ENCODE data around the gene ELMO1.

The ELMO1 gene

DNA sequence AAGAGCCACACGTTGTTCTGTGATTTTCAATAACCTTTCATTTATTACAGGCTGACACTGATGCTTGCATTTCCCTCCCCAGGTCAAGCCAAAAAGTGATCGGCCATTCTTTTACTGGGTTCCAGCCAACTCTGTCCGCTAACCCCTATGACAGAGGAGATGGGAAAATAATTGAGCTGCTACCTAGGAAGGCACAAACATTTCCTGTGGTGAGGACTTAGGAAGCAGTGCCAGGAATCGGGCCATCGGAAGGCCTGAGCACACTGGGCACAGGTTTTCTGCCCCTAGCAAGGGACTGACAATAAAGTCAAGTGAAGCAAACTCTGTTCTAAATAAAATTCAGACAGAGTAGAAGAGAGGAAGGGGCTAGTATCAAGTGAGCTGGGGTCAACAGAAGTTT is 411.4 kb downstream of the ELMO1 start:
- no peak for DNase-seq

DNA sequence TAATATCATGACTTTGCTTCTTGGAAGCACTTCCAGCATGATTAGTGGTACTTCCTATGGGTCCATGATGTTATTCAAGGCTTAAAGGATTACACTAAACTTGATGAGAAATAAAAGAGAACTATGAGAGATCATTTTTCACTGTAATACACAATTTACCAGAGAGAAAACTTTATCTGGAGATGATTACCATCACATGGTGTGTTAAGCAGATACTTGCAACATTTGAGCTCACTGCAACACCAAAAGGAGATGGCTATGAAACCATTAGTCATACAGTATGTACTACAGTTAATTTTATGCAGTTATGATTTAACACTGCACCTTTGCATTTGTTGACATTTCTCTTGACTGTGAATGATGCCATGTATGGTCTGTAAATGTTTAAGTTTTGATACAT is 413.0 kb downstream of the ELMO1 start:
- DNase-seq: peak; percentile 5

DNA sequence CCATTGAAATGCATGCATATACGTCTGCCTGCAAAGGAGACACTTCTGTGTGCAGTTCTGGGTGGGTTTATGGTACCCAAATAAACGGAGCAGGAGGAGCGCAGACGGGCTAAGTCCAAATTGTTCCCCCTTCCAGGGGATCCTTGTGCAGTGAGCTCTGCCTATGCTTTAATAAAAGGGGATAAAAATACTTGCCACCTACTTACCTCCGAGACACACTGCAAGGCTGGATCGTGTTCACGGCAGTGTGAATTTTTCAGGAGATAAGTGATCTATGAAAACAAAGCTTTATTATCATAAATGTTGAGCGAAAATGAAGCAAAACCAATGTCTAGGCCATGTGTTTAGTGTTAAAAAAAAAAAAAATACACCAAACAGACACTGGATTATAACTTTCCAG is 415.5 kb downstream of the ELMO1 start:
- DNase-seq: no peak

DNA sequence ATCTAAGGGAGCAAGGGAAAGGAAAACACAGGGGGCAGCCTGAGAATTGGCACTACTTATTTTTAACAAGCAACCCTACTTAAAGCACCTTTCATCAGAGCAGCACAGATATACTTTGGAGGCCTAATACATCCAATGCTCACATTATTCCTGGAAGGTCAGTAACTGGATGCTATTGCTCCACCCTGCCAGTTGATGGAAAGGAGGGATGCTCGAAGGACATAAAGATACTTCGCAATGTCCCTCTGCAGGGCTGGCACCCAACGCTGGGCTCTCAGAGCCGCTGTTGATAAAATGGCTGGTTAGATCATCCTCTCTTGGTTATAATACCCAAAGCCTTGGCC is 416.4 kb downstream of the ELMO1 start:
- DNase-seq: no peak

DNA sequence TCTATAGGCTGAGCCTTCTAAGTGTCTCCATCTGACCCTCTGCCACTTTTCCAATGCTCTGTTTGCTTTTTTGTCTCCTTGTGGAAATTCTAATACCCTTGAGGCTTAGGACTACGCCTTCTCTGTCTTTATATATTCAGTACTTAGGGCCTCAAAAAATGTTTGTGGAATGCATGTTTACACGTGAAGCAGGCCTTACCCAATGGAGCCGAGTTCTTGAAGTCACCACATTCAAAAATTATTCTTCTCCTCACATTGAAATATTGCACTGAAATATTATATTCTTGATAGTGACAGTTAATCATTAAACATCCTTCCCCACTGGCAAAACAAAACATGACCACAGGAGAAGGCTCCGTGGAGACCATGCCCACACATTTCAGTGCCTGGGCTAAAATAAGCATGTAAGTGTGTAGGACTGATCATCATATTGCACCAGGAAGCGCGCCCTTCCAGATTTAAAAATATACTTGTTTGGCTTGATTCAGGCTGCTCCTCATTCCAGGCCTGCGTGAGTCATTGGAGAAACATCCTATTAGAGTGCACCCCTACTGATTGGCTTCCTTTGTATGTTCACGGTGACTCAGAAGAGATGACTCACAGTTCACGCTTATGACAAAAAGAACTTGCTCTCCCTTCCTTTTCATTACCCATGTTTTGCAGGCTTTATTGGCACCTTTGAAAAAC is 416.9 kb downstream of the ELMO1 start:
- peak; percentile 99 for DNase-seq

DNA sequence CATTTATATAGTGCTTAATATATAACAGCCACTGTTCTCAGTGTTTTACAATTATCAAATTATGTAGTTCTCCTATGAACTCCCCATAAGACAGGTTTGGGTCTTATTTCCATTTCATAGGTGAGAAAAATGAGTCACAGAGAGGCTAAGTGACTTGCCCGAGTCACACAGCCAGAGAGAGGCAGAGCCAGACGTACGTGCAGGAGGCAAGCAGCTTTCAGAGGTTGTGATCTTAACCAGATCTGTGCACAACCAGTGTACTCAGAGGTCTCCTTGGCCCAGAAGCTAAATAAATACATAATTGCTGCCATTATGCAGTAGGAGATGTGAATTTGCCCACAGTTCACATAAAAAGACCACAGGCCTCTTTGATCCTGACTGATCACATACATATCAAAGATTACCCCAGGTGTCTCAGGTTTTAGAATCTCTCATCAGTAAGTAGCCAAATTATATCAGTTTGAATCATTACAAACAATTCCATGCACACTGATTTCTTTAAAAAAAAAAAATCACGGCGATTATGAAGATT is 419.7 kb downstream of the ELMO1 start:
- DNase-seq: no peak

DNA sequence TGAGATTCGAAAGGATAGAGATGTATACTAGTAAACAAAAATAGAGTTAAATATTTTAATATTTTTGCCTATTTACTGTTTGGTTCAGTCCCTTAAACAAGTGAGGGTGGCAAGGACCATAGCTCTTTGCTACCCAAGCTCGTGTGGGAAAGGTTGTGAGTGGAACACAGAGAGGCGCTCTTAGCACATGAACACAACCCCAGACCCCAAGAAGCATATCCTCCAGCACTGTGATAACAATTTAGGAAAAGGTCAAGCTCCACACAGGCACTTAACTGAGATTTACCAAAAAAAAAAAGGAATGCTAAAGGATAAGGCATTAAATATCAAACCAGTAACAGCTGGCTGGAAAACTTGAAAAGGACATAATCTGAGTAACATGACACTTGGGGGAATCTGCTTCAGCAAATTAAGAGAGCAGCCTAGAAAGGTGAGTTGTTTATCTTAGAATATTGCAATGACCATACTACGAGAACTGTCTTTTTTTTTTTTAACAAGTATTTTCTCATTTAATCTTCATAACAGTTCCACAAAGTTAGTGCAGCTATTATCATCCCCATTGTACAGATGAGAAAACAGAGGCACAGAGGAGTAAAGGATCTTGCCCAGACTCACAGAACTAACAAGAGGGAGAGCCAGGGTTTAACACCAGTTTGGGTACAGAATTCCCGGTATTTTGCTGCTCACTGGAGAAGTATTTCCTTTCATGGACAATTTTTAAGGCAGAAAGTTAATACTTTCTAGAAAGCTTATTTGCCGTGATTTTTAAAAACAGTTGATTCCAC is 420.9 kb downstream of the ELMO1 start:
- no peak for DNase-seq

DNA sequence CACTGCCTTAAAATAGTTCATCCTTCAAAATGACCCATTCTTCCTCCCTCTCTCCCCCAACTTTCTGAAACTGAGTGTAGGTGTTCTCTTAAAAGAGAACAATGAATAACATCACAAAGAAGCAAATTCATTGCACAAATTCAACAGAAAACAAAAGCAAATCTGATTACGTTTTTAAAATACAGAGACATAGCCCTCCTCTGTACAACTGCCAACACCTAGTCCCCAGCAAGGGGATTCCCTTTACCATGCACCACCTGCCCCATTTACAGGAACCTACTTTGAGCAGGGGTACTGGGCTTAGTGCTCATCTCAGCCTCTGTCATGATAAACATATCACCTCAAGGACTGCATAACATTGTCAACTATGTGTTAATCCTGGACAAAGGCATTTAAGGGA is 421.6 kb downstream of the ELMO1 start:
- DNase-seq: no peak

DNA sequence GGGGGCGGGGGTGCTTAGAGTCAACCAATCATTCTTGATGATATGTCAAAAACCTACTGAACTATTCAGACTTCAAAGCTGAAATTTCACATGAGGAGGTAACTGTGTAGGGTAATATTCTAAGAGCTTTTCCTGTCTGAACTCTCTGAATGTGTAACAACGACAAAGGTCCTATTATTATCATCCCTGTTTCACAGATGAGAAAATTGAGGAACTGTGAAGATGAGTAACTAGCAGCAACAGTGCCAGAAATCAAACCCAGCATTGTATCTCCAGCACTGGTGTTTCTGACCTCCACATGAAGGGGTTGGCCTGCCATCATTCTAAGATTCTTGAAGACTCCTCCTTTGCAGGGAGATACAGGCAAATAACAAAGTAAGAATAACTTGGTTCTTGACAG is 429.7 kb downstream of the ELMO1 start:
- DNase-seq: no peak

DNA sequence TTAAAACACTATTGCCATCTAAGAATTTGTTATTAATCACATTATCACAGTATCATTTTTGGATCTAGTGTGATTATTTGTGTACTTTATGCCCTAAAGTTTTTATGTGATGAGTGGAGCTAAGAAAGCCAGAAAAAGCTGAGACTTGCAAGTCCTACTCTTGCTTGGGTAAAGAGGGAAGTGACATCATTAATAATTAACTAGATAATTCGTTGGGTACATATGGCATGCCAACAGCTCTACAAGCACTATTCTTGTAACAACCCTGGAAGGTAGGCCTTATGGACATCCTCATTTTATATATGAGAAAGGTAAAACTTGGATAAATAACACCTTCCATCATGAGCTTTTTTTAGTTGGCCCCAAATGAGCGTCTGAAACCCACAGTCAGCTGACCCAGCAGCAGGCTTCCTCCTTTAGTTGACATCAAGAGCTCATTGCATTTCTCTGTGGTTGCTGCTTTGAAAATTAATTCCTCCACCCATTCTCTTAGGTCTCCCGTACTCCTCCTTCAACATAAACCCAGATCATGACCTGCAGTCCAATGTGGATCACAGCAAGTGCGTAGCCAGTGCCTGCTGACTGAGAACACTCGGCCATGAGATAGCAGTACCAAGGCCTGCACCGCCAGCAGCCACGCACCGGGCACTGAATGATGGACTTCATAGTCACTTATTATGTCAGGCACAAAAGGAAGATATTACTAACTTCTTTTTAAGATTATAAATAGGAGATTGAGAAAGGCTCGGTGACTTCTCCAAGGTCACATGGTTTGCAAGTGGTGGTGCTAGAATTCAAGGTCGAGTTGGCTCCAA is 432.4 kb downstream of the ELMO1 start:
- no peak for DNase-seq

DNA sequence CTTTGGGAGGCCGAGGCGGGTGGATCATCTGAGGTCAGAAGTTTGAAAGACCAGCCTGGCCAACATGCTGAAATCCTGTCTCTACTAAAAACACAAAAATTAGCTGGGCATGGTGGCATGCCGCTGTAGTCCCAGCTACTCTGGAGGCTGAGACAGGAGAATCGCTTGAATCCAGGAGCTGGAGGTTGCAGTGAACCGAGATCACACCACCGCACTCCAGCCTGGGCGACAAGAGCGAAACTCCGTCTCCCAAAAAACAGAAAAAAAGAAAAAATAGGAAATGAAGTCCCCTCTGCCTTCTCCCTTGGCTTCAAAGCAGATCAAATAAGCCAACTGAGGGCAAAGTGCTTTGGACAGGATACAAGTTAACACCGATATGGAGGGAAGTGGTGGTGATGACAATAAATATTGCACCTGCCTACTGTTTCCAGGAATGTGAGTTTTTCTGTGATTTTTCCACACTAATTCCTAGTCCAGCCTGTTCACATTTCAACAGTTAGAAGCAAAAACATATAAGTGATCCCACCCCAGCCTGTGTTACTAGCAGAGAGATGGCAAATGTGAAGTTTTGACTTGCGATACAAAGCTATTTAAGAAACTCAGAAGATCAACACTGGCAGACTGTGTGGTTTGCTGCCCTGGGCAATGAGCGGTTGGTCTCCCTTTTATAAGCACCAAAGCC is 433.2 kb downstream of the ELMO1 start:
- DNase-seq: no peak

DNA sequence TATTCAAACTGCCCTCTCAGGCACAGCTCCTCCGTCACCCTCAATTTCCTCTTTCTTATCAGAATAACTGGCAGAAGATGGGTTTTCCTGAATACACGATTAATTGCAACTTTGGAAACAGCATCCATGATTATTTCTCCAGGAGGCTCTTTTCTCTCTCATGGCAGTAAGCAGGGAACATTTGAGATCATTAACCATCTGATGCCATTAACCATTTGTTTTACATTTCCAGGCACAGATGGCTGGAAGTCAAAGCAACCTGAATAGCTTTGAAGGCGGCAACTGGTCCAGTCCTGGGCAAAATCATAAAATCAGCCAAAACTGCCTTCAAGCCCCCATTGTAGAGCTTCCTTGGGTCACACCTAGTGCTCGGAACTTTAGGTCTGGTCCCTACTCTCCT is 434.9 kb downstream of the ELMO1 start:
- DNase-seq: no peak

DNA sequence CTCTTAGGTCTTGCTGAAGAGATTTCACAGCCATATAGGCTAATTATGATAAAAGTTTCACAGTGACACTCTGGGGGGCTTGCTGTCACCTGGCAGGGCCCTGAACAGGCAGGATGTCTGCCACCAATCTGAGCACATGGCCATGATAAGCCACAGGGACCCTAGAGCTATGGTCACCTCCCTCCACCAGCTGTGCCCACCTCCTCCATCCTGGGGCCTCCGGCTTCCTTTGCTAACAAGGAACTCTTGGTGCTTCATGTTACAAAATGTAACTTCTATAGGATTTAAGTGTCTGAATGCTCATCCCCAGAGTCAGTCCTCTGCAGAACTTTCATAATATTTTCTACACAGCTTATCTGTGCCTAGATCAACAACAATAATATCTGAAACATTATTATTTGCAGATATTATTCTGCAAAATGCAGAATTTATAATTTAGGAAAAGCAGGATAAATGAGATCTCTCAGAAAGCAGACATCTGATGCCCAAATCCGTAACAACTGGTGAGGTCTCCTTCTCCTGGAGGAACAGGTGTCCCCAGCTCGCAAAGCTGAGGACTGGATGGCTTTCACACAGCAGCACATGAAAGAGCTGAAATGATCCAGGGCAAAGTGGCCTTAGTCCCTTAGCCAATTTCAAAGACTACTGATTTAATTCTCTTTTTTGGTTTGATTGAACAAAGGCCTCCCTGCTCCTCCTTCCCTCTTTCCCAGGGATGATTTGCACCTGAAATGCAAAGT is 437.3 kb downstream of the ELMO1 start:
- no peak for DNase-seq

DNA sequence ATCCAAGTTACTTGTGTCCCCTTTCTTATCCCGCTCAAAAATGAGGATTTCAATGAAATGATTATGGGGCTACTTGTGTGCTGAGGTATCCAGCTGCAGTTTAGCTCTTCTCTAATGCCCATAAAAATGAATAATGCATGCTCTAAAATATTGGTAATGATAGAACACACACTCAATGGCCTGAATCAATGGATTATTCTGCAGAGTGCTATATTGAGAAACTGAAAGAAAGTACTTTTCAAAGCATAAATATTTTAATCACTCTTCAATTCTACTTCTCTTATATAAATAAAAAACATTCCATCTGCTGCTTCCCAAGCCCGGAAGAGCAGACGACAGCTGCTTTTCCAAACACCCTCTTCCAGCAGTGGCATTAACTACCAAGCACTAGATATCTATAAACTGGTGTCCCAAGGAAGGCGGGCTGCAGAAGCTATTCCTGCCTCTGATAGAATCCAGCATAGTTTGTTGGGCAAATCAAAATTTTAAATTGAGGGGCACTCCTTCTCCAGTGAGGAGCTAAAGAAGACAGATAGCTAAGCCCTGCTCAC is 439.5 kb downstream of the ELMO1 start:
- no peak for DNase-seq

DNA sequence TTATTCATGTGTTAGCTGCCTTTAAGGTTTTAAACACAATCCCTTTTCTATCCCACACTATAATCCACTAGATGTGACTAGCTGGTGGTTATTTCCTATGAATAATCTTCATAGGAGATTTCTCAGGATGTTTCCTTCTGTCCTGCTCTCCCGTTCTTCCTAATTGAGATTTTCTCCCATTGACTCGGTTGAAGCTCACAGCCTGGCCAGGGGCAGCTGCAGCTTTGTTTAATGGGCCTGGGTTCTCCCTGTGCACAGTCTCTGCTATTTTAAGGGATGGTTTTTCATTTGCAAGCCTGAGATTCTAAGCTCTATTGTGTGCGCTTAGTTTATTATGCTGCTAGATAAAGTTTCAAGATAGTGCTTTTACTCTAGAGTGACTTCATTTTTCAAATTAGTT is 441.0 kb downstream of the ELMO1 start:
- DNase-seq: no peak

DNA sequence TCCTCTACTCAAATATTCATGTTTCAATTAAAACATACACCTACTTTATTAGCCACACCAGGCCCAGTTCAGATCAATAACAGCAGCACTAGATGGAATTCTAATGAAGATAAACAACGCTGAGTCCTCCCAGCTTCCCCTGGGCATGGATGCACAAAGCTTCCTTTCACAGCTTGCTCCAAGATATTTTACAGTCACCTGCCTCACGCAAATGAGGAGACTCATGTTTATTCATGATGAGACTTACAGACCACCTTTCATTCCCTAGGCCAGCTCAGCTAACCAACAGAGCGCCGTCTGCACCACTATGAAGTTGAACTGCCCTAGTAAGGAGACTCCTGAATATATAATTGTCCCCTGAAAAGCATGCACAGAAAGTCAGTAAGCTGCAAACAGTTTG is 441.4 kb downstream of the ELMO1 start:
- DNase-seq: no peak

DNA sequence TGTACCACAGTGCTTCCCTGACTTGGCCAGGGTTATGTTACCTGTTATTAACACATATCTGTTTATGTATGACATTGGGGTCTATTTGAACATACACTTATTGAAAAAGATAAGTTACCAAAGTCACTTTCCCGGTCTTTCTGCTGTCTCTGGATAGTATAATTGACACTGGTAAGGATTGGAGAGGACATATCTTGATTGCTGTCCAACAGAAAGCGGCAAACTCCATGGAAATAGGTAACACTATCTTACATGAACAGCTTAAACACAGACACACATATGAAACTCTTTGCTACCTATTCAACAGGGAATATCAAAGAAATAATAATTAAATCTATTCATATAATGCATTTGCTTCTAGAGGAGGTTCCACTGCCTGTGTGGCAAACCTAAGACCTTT is 441.9 kb downstream of the ELMO1 start:
- no peak for DNase-seq

DNA sequence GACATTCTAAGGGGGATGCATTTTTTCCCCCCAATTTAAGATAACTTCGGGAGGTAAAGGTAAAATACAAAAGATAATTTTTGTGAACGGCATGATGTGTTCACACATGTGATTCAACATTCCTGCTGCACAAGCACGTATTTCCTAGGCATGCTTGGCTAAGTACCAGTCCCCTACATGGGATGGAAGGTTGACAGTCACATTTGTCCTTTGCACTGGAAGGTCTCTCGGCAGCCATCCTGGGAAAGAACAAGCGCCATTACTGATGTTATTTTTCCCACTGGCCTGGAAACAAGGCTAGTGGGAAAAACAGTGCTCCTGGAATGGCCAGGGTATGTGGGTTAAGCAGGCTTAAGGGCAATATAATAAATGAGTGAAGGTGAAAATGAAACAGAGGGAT is 448.2 kb downstream of the ELMO1 start:
- no peak for DNase-seq

DNA sequence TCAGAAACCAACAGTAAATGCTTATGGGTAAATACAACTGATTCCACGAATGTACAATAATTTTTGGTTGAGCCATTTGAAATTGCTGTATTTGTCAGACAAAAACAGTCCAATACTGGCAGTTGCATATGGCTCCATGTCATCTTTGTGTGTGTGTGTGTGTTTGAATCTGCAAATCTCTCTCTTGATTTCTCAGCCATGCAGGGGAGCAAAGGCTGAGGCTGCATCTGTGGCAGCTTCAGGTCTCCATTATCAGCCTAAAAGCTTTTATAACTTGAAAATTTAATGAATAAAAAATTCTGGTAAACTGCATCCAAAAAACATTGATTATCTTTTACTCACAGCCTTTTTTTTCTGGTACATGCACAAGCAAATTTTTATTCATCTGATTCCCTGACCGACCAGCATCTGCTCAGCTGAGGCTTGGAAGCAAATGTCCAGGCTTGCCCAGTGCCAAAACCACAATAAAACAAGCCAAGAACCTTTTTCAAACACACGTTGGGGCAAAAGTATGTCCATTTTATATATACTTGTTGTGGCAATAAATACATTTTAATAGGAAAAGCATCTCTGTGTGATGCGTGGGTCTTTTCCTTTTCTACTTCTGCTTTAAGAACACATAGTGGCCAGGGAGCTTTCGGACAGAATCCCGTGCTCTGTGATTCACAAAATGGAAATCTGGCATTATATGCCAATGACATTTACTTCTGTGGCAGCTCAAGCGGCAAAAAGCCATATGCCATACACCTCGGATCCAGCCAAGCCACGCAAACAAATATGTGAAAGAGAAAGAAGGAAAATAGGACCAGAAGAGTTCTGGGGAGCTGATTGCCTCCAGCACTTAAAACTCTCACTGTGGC is 448.8 kb downstream of the ELMO1 start:
- no peak for DNase-seq

DNA sequence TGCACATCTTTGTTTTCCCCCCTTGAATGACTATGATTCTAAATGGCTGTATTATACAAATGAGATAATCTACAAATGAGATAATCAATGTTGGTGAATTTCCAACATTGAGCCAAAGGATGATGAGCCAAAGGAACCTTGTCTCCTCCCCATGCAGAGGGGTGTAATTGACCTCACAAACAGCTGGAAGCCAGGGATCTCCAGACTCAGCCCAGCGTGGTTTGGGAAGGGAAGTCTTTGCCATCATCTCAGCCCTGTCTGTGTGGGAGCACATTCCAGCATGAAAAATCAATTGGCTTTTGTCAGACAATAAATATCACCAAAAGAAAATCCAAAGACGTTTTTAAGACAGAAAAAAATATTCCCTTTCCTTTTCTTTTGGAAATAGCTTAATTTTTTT is 452.9 kb downstream of the ELMO1 start:
- DNase-seq: no peak

DNA sequence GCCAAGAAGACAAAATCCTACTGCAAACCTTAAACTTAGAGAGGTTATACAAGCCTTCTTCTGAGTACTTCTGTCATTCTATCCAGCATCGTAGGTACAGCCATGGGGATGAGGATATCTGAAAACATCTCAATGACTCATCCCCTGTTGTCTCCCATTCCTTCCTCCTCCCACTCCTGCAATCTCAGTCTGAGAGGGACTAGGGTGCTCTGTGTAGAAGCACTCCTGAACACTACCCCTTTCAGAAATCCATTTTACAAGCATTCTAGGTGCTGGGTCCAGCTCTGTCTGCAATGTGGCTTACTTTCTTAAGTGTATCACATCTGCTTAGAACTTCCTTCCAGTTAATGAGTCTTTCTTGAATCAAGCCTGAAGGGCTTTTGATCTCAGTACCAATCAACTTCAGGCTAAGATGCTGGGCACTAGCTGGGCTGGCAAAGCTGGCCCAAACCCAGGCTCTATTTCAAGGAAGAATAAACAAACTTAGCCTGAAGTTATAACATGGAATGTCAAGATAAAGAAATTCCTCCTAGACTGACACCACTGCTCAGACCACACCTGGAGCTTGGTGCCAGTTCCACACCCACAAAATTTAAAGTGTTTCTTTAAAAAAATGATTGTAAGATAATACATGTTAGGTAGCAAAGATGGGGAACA is 454.1 kb downstream of the ELMO1 start:
- DNase-seq: no peak
